C4-2B (cell line): ENCODE measurements around the gene RBBP8NL.

Experiments used
- CTCF ChIP-seq: fragments of 450-650 bp; conservative IDR thresholded peaks from 2 replicates; pipeline ENCODE4 v1.5.1; 2017; ENCODE audit warnings: mild to moderate bottlenecking
- ZFX ChIP-seq: fragments of 450-650 bp; IDR thresholded peaks from 2 replicates; pipeline ENCODE4 v1.6.1; 2017

- TF ChIP-seq CTCF (no peak), ZFX (0 out of 2 replicates have a peak, but pooled peaks have one; percentile 33)
Measured at GRCh38 chr20:62367633-62368391, 59.5 kb downstream of the RBBP8NL start.
